Tongue (tissue), 2 donors: ENCODE results near the gene ELFN1. TPM values are rescaled to one million over a fixed set of nuclear protein-coding genes. Genes with fewer than 3 reads are reported as not detected.
A peak's percentile ranks its signal among the peaks of the same experiment; 100 is the strongest.

Source experiments
- DNase-seq: peaks from one replicate; pipeline ENCODE4 v3.0.0-alpha.2; 2015
- total RNA-seq: library from RNA; depleted of rRNA; stranded (reverse); fragments of >200 nt; gene quantifications from one replicate; pipeline ENCODE4 v1.2.3, GENCODE V29; 2014

Gene ELFN1
- total RNA-seq, 1 donor from 2014 or later: 4.3 TPM

DNA sequence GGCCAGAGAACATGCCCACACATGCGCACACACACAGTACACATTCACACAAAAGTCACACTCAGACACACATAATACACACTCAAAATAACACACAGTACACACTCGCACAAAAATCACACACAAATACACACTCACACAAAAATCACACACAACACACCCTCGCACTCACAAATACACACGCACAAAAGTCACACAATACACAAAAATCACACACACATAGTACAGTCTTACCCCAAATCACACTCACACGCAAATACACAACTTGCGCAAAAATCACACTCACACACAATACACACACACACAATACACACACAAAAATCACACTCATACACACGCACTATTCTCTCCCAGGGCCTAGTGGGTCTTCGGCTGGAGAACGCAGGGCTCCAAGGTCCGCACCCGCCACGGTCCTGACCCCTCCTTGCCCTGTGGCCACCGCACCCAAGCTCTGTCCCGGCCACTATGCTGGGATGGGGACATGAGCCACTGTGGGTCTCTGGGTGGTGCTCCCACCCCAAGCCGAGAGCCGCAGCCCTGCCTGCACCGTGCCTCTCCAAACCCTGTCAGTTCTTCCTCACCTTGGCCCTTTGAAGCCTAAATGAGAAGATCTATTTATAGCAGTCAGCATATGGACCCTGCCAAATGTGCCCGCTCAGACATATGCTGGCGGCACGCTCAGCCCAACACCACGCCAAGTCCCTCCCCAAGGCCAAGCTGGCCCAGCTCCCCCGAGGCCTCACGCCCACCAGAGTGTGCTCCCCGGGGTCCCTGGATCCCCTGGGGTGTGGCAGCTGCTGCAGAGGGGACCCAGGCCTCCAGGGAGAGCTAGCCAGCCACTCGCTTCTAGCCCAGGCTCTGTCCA is 55.9 kb downstream of the ELFN1 start:
- DNase-seq: peak; percentile 69

DNA sequence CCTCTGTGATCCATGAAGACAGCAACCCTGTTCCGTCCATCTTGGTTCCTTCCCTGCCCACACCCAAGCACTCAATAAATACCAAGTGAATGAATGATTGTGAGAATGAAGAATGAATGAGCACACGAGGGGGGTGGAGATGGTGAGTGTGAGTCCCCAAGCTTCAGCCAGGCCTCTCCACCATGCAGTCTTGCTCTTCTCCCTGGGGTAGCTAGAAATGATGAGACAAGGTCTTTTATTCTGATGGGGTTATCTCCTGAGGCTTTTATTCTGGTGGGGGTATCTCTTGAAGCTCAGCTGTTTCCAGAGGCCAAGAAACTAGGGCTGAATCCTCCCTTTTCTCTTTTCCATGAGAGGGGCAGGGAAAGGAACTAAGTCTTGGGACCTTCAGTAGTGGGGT is 57.0 kb downstream of the ELFN1 start:
- DNase-seq: no peak

DNA sequence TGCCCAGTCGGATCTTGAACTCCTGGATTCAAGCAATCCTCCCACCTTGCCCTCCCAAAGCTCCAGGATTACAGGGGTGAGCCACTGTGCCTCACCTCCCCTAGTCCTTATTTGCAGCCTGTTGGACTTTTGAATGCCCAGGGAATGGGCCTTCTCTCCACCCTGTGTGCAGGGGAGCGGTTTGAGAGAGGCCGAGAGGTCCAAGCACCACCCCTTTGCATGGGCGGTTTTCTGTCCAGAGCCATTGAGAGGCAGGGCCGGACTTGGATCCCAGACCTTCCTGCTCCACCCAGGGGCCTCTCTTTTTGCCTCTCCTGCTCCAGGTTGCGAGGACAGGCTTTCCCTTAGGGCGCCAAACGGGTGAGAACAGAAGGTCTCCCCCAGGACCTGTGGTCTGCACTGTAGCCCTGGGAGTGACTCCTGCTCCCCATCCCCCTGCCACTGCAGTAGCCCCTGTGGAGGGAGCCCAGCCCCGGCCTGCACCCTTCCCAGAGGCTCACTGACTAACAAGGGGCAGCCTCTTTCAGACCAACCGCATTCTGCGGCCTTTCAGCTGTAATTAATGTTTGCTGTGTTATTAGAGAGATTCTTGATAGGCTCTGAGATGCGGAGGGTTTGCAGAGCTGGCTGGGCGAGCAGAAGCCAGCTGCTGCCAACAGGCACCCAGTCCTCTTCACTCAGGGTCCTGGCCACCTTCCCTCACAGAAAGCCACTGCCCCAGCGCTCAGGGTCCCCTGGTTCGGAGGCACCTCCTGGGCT is 57.9 kb downstream of the ELFN1 start:
- no peak for DNase-seq

DNA sequence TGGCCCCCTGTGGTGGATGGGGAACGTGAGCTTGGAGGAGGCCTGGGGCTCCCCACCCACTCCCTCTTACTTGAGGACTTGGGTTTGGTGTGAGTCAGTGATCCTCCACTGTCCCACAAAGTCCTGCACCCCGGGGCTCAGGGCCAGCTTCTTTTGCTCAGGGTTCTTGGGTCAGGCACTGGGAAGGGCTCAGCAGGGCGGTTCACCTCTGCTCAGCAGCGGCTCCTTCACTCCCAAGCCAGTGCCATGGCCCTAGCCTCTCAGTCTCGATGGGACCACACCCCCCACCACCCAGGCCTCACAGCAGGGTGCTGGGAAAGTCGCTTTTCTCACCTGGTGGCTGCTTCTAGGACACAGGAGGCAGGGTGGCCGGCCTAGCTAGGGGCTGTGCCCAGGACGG is 59.1 kb downstream of the ELFN1 start:
- no peak for DNase-seq

DNA sequence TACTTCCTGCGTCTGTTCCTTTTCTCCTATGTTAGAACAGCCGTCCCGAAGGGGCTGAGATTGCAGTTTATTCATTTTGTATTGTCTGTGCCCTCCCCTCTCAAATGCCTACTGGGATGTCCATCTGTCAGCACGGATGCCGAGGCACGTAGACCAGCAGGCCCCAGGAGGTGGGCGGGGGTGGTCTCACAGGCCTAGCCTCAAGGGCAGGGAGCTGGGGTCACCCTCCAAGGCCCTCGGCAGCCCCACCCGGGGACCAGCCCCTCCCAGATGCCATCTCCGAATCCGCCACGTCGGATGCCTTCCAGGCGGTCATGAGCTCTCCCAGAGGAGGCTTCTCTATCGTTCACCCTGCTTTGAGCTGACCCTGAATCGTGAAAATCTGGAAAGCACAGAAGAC is 59.7 kb downstream of the ELFN1 start:
- DNase-seq: no peak

DNA sequence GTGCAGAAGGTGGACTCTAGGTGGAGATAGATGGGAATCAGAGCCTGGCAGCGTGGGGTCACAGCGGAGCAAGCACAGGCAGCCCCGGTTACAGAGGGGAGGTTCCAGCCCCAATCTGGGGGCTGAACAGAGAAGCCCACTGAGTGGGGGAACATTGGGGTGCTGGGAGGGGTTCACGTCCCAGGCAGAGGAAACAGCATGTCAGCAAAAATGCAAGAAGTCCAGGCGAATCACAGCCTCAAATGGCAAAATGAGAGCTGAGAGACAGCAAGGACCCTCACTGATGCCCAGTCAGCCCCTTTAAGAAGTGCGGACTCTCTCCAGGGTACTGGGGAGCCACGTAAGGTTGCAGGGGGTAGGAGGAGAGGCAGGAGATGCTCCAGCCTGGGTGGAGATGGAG is 62.0 kb downstream of the ELFN1 start:
- DNase-seq: no peak

DNA sequence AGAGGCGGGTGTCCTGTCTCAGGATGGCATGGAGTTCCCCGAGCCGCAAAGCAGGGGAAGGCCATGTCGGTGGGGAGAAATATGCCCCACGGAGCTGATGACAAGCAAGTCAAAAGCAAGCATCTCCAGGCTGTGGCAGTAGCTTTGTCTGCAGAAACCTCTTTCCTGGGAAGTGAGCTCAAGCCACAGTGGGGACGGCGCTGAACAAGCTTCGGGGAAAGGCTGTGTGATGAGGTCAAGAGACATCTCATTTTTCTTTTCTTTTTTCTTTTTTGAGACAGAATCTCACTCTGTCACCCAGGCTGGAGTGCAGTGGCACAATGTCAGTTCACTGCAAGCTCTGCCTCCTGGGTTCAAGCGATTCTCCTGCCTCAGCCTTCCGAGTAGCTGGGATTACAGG is 62.6 kb downstream of the ELFN1 start:
- DNase-seq: no peak

DNA sequence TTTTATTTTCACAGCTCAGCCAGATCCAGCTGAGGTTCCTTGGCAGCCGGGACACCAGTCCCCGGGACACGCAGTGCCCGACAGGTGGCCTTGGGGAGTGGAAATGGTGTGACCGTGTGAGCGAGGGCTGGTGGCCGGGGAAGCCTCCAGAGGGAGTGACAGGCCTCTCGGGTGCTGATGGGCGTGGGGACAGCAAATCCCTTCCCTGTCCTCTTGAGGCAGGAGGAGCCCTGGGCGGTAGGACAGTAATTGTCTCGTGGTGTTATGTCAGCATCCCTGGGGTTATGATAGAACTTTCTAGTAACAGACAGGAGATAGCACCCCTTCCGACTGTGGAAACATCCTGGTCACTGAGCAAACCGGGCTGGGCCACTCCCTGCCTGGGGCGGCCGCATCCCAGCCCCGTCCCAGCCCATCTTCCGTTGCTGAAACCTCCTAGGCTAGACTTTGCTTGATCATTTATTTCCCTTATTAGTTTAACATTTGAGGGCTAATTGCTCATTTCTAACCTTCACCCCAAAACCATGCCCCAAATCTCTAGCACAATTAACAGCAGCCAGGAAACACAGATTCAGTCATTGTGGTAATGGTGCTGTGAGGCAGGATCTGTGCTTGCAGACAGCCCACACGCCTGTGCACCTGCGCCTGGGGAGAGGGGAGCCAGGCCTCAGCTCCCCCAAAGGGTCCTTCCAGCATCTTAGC is 63.3 kb downstream of the ELFN1 start:
- DNase-seq: peak; percentile 34

DNA sequence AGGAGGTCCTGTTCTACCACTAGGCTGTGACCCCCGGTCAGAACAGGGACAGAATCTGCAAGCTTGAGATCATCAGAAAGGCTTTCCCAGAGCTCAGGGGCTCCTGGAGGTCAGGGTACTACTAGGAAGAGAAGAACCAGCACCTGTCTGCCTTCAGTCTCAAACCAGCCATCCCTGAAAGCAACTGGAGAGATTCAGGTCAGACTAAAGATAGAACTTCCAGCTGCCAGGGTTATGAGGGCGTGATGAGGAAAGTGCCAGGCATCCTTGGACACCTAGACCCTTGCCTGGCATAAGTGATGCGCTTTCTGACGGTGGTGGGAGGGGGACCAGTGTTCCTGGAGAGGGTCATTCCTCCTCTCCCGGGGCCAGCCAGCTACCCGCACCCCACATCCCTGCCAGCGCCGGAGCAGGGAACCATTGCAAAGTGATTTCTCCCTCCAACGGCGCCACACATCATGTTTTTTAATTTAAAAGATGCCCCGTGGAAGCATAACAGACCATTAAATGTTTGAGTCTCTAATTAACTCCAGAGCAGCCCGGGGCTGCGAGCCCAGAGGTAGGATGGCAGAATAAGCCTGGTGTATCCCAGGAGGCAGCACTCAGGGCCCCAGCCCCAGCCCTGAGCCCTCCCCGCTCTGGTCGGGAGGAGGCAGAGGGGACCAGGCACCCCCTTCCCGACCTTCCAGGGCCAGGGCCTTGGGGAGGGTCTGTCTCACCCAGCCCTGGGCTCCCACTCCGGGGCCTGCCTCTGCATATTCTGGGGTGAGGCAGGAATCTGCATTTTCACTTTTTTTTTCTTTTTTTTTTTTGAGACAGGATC is 64.0 kb downstream of the ELFN1 start:
- DNase-seq: no peak

DNA sequence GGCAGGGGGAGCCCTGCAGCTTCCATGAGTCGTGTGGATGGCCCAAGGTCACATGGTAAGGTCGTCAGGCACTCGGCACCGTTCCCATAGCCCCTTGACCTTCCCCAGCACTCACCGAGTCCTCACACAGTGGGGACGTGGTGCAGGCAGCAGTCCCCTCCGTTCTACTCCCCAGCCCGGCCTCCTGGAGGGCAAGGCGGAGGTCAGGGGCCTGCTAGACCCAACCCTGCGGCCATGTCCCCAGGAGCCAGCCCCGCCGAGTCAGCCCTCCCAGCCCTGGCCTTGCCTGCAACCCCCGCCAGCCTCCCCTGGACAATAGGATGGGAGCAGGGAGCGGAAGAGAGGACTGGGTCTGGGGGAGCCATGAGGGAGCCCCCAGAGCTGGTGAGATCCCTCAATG is 65.2 kb downstream of the ELFN1 start:
- DNase-seq: no peak

DNA sequence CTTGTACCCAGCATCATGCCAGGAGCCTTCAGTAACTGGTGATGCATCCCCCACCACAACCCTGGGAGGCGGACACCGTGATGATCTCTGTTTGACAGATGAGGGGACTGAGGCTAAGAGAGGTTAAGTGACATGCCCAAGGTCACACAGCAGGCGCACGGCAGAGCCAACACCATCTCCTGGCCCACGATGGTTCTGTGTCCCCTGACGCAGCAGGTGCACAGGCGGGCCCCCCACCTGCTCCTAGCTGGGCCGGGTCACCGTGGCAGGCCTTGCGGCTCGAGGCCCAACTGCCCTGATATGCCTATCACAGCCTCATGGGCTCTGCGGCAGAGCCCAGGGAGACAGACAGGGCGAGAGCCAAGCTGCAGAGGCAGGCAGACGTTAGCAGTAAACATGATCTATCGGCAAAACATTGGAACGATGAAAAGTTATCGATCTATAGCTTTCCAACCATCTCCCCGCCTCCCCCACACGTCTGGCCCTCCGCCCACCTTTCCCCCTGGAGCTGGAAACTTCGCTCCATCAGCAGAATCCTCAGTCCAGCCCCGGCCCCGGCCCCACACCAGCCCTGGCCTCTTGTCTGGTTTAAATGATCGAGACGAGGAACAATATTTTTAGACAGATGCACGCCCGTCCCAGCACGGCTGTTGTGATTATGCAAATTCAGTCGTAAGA is 65.9 kb downstream of the ELFN1 start:
- no peak for DNase-seq

DNA sequence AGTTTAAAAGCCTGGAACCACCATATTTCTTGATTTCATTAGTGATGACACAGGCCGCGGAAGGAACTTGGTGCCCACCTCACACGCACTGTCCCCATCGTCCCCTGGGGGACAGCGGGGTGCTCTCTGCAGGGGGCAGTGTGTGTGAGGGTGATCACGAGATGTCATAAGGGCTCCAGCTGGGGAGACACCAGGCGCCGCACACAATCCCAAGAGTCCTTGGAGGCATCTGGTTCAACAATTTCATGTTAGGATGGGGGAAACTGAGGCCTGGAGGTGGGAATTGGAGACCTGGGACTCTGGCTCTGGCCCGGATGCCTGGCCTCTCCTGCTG is 66.4 kb downstream of the ELFN1 start:
- DNase-seq: no peak

DNA sequence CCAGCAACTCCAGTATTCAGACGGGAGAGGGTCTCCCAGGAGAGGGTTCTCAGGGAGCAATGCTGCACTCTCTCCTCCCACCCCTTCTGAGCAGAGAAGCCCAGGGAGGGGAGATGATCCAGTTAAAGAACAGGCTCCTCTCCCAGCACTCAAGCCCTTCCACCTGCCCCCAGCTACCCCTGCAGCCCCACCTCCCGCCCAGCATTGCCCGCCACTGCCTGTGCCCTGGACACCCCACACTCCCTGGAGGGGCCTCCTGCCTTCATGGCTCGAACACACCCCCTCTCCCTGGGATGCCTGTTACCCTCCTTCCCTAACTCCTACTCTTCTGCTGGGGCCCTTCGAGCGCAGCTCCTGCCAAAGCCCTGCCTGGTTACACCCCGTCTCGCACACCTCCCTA is 66.8 kb downstream of the ELFN1 start:
- DNase-seq: no peak

DNA sequence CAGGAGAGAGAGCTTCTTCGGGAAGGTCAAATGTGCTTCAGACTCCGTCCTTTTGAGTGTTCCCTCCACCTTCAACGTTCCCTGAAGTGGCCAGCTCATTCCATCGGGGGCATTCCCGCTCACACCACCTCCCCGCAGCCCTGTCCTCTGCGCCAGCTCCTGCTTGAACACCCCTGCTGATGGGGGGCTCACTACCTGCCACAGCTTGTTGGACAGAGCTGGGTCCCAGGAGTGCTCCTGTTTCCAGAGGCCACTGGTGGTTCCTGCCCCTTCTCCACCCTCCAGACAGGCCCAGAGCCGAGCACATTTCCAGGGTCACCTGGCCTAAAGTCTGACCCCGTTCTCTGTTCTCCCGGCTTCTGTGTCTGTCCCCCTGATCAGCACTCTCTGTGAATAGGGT is 67.4 kb downstream of the ELFN1 start:
- no peak for DNase-seq

DNA sequence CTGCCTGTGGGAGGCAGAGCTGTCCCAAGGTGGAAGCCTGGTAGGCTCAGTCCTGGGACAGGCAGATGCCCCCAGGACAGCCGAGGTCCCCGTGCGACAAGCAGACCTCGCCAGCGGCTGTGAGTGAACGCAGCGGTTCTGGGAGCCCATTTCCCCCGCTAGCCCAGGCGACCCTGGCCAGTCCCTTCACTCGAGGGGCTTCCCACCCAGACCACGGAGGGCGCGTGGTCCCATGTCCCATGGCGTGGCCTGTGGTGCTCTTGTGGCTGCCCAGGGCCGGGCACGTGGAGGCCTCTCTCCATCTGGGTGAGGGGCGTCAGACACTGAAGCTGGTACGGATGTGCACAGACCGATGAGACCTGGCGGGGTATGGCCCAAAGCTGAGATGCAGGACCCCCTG is 67.9 kb downstream of the ELFN1 start:
- no peak for DNase-seq

DNA sequence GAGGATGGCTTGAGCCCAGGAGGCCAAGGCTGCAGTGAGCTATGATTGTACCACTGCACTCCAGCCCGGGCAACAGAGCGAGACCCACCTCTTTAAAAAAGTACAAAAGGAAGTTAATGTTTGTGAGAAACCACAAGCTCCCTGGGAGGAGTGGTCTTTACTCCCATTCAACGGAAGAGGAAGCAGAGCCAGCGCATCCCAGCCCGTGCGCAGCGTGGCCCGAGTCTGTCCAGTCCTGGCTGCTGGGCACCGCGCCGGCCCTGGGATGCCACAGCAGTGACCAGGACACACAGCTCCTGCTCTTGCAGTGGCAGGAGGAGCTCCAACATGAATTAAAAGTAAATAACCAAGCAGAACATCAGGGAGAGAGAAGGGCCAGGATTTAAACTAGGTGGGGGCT is 68.4 kb downstream of the ELFN1 start:
- no peak for DNase-seq

DNA sequence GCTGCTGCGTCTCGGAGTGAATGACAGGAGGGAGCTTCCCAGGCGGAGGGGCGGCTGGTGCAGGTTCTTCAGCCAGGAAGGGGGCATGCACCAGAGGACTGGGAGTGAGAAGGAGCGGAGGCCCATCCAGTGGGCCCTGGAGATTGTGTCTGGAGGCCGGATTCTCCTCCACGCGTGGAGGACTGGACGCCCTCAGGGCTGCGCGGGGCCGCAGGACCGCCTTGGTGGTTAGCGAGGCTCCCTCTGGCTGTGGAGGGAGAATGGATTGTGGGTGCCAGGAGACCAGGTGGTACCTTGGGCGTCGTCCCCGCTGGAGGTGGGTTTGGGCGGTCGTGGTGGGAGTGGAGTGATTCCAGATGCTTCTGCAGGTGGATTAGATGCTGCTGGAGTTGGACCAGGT is 68.9 kb downstream of the ELFN1 start:
- no peak for DNase-seq

DNA sequence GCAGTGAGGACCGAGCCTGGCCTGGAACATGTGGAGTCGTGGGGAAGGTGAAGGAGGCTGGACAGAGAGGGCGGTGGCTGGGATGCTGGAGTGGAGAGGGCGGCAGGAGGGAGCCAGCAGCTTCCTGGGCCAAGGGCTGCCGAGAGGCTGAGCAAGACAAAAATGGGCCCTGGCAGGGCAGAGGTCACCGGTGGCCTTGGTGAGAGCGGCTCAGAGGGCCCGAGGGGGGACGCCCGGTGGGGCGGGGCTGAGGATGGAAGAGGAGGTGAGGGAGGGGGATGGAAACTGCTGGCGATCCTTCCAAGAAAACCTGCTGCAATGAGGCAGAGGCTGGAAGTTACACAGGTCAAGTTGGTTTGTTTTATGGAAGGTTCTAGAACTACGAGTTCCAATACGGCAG is 69.5 kb downstream of the ELFN1 start:
- no peak for DNase-seq

DNA sequence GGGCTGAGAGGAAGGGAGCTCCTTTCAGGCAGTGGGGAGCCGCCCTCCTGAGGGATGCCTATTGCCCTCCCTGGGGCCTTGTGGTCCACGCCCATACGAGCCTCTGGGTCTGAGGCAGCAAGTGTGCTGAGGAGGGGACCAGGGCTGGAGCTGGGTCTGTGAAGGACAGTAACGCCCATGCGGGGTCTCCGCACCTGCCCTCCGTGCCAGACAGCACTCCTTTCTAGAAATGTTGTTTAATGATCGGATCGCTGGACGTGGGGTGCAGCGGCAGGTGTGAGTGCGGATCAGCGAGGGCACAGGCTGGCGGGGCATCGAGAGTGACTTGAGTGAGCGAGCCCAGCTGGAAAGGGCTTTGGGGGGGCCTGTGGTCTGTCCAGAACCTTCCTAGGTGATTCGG is 70.1 kb downstream of the ELFN1 start:
- no peak for DNase-seq

DNA sequence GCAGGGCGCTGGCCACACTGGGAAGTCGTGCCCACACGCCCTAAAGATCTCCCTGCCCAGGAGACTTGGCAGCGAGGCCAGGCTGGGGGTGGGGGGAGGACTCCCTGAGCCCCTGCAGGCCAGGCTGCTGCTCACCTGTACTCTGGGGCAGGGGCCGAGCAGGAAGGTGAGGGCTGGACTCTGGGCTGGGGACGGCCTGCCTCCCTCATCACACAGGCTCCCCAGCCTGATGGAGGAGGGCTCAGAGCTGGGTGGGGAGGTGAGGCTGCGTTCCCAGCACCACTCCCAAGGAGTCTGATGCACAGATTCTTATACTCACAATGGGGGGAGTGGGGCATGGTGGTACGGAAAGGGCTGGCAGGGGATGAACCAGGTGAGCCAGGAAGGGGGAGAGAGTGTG is 71.2 kb downstream of the ELFN1 start:
- DNase-seq: no peak

DNA sequence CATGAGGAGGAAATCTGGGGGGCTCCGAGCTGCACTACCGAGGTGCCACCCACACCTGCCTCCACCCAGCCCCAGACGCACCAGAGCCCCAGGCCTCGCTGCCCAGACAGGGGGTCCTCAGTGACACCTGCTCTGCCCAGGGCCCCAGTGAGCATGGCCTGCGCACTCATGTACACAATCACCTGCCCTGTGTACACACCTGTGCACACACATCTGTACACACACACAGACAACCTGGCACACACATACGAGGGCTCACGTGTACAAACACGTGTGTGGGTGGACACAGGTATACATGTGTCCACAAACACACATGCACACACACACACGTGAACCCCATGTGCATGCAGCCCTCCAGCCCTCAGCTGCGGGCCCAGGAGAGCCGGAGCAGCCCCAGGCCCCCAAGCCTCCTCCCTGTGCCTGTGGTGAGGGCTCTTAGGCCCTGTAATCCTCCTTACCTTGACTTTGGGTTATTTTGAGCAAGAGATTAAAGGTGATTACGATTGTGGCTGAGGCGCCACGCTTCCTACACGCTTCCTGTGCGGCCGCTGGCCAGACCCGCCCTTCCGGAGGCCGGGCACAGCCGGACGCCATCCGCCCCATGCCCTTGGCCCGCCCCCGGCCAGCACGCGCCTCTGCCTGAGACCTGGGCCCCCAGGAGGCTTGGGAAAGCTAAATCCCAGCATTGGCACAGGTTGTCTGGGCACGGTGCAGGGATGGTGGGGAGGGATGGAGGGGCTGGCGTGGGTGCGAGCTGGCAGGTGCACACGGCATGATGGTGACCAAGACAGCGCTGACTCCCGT is 71.9 kb downstream of the ELFN1 start:
- DNase-seq: no peak
